GM18498 (cell line): ENCODE measurements around the gene RMND5A.
"Not testable (repeated sequence)": the region's sequence is repeated elsewhere in the genome, so short reads cannot be mapped to it uniquely, and the experiment has no call there.

Experiments used
- ATAC-seq: cut with Tn5 transposase; IDR thresholded peaks from one replicate; pipeline ENCODE4 v1.9.1; 2021; ENCODE audit warnings: mild to moderate bottlenecking, moderate library complexity; ENCODE audit not compliant: unreplicated experiment

RMND5A gene

DNA sequence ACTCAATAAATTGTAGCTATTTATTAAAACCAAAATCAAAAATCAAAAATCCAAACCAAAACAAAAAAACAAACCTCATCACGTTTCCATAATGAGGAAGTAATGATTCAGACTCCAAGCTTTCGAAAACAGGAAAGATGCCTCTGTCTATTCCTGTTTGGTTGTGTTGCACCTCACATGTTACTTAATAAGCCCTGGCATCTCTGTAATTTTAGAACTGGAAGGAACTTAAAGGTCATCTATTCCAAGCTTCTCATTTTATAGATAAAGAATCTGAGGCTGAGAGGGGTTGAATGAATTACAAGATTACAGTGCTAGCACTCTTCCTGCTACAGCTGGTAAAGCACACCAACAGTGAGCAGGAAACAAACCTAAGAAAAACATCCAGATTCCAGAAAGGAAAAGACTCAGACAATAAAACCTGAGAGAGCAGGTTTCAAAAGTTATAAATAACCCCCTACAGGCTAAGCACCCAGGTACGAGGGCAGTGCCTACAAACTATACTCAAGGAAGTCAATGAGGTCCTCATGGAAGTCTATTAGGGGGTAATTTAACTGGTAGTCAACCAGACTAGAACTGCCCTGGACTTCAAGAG is 5.4 kb upstream of the RMND5A start:
- not testable (repeated sequence) for ATAC-seq

DNA sequence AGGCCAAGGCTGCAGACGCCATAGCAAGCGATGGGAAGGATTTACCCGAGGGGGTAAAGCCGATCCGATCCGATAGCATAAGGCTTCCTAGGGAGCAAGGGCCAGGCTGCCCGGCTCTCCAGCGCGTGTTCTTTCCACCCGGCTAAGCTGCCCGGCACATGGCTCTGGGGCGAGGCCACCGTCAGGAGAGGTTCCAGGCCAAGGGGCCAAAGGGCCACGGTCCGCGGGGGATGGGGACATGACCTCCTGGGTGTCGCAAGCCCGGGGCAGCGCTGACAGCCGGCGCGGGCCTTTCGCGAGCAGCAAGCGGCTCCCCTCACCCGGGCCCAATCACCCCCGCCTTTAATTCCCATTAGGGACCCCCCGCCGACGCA is 841 bp upstream of the RMND5A start:
- ATAC-seq: not testable (repeated sequence)

DNA sequence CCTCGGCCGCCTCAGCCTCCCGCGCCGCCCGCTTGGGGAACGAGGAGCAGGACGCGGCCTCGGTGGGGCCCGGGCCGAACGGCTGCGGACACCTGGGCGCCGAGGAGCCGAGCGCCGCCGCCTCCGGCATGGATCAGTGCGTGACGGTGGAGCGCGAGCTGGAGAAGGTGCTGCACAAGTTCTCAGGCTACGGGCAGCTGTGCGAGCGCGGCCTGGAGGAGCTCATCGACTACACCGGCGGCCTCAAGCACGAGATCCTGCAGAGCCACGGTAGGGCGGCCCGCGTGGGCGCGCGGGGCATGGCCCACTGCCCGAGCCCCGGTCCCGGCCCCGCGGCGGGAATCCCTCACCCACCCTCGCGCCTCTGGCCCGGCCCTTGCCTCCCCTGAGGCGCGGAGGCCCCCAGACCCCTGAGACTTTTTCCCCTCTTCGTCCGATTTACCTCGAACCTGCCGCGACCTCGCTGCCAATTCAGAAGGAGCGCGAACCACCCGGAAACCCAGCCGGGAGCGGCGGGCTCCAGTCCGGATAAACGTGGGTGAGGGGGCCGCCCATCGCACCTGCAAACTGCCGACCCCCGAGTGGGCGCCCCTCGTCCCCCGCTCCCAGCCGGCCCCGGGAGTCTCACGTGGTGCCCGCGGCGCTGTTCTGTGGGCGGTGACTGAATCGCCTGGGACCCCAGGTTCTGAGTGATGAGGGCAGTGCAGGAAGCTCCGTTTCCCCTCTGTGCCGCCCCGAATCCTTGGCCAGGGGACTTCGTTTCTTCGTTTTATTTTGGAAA is 639 bp downstream of the RMND5A start:
- peak; percentile 34 for ATAC-seq

DNA sequence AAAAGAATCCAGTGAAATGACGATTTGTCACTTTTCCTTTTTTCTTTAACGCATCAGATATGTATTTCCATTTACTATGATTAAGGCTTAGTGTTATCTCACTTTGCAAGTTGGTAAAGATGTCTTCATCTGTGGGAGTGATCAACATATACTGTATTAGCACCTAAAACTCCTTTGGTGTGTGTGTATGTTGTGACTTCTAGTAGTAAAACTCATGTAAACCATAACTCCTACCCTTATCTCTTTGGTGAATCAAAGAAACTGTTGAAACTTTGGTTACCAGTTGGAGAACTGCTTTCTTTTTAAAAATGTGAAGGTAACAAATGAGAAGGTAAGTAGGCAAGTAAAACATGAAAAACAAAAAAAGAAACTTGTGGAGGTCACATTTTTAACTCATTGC is 5.6 kb downstream of the RMND5A start:
- ATAC-seq: not testable (repeated sequence)

DNA sequence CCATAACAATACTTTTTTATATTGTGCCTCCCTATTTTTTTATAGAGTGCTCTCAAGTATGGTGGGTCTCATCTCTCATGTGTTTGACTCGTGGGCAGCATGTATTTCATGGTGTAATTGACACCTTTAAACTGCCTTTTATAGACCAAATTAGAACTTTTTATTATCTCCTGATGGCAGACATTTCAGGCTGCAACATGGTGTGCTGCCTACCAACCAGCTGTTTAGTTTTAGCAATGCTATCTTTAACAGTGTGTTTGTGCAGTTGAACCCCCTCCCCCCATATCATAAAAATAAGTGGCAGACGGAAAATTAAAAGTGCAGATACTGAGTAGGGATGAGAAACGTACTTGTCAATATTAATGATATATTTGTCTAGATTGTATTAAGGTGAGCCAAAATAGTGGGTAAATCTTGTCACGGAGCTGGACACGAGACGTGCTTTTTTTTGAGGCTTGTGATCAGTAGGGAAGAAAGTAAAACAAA is 12.0 kb downstream of the RMND5A start:
- ATAC-seq: not testable (repeated sequence)

DNA sequence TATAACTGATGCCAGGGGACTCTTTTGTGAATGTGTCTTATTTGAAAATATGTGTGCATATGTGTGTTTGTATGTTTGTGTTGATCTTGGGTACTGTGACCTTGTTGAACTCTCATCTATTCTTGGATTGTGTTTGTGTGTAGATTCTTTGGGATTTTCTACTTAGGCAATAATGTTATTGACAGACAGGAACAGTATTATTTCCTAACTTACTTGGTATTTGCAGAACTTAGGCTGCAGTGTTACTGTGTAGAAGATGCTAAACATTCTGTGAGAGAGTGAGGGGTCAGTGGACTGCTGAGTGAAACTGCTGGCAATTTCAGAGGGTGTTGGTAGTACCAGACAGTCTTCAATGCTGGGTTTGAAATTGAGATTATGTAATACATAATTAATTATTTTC is 12.7 kb downstream of the RMND5A start:
- not testable (repeated sequence) for ATAC-seq

DNA sequence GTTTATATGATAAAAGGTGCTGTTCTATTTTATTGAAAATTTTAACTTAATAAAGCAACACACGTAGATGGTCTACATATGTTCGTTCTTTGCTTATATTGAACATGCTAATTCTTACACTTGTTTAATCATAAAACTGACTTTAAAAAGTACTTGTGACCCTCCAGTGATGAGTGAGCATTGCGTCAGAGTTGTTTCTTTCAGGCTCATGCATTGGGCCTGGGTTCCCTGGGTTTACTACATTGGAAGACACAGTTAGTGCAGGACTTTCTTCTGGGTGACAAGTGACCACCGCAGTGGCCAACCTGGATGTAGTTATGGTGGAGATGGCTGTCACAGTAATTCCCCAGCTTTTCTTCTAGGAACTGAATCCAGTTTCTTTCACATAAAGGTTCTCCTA is 13.4 kb downstream of the RMND5A start:
- not testable (repeated sequence) for ATAC-seq

DNA sequence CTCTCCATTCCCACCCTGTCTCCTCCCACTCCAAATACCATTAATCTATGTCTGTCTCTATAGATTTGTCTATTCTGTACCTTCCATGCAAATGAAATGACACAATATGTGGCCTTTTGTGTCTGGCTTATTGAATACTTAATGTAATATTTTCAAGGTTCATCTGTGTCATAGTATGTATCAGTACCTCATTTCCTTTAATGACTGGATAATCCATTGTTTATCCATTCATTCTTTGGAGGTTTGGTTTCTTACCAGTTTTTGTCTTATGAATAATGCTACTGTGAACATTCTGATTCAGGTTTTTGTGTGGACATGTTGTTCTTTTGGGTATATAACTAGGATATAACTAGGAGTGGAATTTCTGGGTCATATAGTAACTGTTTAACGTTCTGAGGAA is 14.8 kb downstream of the RMND5A start:
- not testable (repeated sequence) for ATAC-seq

DNA sequence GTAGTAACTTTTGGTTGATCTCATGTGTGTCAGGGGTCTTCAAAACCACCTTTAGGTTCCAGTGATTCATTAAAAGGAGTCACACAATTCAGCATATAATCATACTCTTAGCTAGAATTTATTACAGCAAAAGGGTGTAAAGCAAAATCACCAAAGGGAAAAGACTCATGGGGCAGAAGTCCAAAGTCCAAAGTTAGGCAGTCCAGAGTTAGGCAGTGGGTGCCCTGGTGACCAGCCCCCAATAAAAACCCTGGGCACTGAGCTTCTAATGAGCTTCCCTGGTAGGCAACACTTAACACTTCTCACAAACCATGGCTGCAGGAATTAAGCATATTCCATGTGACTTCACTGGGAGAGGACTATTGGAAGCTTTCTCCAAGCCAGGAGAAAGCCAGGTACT is 19.4 kb downstream of the RMND5A start:
- not testable (repeated sequence) for ATAC-seq

DNA sequence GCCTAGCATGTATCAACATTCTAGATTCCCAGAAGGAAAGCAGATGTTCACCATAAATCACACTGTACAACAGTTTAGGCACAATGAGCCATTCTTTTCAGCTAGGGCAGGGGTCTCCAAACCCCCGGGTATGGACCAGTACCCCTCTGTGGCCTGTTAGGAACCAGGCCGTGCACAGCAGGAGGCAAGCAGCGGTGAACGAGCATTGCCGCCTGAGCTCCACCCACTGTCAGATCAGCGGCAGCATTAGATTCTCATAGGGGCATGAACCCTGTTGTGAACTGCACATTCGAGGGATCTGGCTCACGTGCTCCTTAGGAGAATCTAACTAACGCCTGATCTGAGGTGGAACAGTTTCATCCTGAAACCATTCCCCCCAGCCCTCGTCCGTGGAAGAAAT is 19.8 kb downstream of the RMND5A start:
- not testable (repeated sequence) for ATAC-seq

DNA sequence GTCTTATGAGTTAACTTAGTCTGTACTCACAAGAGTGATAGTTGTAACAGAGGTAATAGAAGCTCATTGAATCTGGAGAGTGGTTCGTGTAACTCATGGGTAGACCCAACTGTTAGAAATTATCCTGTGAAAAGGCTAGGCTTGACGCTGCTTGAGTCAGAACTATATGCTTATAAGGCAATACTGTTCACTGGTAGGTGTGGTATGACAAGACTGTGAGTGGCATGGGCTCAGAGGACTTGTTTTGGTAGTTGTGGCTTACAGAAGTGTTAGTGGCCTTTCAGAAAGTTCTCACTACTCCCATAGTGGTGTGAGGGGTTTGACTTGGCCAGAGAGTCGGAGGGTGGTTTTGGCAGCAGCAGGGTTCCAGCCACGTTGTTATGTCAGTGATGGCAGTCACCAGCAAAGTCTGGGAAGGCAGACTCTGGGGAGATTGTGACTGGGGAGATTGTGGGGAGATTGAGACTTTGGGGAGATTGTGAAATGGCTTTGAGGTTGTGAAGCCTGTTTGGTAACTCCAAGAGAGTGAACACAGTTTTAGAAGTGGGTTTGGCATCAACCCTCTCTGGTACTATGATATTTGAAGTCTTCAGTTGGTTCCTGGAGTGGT is 21.9 kb downstream of the RMND5A start:
- not testable (repeated sequence) for ATAC-seq

DNA sequence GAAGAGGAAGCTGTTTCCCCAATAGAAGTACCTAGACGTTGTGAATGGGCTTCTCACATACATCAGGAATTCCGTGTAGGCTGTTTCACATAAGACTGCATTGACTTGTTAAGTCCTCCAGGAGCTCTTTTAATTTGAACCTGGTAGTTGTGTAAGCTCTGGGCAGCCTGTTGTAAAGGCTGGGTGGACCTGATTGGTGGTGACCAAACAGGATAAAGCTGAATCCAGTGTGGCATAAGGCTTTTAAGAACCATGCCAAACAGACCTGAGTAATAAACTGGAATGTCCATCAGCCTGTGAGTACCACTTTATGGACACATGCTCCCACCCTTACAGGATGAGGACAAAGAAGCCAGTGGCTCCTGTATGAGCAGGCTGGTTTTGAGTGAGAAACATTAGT is 24.1 kb downstream of the RMND5A start:
- no peak for ATAC-seq

DNA sequence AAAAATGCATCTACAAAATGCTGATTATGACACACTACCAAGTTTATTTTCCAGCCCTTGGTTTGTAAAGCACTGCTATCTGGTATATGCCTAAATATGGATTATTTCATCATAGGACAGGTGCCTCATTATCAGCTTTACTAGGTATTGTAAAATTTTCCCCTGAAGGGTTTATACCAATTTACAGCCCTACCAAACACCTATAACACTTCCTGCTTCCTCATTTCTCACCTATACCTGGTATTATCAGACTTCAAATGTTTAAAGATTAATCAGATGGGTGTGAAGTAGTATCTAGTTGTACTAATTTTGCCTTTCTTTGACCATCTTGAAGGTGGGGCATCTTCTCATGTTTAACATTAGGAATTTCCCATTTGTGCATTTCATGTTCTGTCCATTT is 26.8 kb downstream of the RMND5A start:
- ATAC-seq: no peak

DNA sequence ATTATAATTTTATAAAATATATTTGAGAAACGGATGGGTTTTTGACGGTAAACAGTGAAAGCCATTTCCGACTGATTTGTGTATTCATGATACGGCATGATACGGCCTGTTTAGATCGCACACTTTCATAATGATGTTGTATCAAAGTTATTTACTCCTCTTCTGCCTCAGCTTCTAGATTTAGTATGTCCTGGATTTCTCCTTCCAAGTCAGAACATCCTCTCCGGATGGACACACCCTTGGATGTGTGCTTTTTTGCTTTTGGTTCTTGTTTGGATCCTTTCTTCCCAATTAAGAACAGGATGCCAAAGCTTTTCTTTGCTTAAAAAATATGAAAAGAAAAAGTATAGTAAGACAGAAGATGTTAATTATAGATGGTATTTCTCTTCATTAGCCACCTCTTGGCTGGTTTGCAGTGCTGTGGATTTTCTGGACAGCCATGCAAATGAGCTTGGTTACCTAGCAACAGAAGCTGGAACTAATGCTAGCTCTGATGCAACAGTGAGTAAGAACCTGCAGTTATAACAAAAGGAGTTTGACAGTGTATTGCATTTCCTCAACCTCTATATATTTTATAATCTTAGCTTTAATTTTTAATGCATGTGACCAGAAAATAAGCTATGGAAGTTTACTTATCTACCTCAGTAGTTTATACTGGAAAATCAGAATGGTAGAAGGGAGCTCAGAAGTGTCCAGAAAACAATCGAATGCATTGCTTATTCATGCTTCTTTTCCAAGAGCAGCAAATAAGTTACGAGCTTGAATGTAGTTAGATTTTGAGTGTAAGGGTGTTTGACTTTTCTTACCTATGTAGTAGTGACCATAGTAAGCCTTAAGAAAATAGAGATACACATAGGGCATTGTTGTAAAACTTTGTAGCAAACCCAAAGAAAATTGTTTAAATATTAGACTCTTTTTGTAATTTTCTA is 27.9 kb downstream of the RMND5A start:
- peak; percentile 79 for ATAC-seq

DNA sequence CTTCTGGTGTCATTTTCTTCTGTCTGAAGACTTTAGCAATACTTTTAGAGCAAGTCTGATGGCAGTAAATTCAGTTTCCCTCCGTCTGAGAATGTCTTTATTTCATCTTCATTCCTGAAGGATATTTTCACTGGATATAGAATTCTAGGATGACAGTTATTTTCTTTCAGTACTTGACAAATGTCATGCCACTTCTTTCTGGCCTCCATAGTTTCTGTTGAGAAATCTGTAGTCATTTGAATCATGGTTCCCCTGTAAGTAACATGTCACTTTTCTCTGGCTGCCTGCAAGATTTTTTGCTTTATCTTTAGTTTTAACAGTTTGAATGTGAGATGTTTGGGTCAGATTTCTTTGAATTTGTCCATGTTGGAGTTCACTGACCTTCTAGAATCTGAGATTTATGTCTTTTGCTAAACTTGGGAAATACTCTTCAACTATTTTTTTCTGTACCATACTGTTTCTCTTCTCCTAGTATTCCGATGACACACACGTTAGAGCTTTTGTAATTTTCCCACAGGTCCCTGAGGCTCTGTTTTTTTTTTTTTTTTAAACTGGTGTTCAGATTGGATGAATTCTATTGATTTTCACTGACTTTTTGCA is 30.2 kb downstream of the RMND5A start:
- ATAC-seq: no peak

DNA sequence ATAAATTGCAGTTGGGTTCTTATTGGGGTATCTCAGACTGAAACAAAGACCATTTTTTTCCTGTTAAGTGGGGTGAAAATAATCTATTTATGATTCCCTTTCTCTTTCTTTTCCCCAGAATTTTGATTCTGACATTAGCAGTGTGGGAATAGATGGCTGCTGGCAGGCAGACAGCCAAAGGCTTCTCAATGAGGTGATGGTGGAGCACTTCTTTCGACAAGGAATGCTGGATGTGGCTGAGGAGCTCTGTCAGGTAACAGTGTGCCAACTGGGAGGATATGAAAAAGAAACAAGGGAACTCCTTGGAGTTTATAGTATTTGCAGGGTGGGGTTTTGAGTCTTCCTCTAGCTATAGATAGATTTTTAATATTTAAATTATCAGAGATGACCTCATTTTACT is 31.7 kb downstream of the RMND5A start:
- ATAC-seq: no peak

DNA sequence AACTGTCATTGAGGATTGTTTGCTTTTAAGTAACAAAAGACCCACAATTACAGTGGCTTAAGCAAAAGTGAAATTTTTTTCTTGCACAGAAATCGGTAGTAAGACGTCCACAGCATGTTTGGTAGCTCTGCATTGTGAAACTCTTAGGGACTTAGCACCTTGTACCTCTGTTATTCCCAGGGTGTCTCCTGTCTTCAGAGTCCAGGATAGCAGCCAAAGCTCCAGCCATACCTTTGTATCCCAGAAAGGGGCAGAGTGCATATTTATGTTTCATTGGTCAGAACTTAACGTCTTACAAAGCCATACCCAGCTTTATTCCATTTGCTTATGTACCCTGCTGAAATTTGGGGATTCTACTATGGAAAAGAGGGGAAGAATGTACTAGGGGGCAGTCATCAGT is 32.8 kb downstream of the RMND5A start:
- no peak for ATAC-seq

DNA sequence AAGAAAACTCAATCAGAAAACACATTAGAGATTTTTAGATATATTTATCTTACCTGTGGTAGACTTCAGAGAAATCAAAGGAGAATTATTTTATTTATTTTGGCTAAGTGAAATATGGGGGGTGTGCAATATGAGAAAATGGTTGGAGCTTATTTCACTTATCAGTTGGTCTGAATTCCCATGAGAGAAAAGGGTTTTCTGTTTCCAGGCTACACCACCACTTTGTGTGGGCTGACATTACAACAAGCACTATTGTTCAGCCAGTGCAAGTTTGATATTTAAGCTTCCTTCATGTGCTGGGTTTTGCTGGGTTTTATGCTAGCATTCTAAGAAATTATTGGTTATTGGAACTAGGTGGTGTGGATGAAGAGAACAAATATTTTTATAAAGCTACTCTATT is 33.5 kb downstream of the RMND5A start:
- ATAC-seq: no peak

DNA sequence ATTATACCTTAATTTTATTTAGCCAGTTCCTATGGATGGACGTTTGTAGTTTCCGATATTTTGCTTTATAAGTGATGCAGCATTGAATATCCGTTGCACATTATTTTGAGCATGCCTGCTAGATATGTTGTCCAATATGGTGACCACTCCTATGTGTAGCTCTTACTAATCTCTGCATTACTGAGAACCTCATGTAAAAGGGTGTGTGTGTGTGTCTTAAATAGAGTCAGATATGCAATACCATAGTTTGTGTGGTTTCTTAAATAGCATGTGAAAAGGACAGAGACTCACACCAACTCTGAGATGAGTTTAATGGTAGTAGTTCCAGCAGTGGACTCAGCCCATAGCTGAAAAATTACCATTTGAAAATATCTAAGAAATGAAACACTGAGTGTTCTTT is 38.3 kb downstream of the RMND5A start:
- no peak for ATAC-seq

DNA sequence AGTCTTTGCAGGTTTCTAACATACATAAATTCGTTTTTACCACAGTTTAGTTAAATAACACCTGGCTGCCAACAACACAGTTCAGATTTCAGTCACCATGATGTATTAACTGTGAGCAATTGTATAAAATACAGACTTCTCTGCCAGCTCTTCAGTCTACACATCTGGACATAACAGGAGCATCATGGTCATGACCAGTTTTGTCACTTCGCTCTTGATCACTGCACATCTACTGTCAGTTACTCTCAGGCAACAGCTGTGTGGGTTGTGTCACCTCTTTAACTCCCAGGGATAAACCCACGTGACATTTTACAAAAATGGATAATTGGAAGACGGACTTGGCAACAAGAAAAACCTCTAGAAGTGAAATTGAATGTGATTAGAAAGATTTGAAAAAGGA is 40.3 kb downstream of the RMND5A start:
- no peak for ATAC-seq
